Measurements from ENCODE around the gene KCNC1.

The KCNC1 gene

DNA sequence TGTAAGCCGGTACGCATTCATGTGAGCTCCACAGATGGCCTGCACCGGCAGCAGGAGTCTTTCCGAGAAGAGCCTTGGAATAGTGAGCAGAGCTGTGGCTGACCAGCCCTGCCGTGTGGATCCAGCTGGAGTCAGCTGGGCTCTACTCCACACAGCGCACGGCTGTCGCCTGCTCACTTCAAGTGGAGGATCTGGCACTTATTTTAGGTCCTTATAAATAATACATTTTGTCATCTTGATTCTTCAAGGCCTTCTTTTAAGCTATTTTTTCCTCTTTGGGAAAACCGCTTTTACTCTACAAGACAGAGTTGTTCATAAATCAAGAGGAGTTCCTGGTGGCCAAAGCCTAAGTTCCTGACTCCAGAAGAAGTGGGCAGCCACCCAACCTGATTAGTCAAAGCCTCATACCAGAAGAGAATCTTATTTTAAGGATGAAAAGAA, 93.8 kb downstream of the KCNC1 start:
- no peak for DNase-seq (ENCODE audit: low read depth)
- H3K4me3 ChIP-seq (ENCODE audit: low read depth, low read length), result no peak overlapping the region
- TF ChIP-seq, protein P1, sequence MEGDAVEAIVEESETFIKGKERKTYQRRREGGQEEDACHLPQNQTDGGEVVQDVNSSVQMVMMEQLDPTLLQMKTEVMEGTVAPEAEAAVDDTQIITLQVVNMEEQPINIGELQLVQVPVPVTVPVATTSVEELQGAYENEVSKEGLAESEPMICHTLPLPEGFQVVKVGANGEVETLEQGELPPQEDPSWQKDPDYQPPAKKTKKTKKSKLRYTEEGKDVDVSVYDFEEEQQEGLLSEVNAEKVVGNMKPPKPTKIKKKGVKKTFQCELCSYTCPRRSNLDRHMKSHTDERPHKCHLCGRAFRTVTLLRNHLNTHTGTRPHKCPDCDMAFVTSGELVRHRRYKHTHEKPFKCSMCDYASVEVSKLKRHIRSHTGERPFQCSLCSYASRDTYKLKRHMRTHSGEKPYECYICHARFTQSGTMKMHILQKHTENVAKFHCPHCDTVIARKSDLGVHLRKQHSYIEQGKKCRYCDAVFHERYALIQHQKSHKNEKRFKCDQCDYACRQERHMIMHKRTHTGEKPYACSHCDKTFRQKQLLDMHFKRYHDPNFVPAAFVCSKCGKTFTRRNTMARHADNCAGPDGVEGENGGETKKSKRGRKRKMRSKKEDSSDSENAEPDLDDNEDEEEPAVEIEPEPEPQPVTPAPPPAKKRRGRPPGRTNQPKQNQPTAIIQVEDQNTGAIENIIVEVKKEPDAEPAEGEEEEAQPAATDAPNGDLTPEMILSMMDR (IDR thresholded peaks at IDR 0.05; ENCODE audit: control insufficient read depth, extremely low read depth, insufficient read depth), result no peak

DNA sequence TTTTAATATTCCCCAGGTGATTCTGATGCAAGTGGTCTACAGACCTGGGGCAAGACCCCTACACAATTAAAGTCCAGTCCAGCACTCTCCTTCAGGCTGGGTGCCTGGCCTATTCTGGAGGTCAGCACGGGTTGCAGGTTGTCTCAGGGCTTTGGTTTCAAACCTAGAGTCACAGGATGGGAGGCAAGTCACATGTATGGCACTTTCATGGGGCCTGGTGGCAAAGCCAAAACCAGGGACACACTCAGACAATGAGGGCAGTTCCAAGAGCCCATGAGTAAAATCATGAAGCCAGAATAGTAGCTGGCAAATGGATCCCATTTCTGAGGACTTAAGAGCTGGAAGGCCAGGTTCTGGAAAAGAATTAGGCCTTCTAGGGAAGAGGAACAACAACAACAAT, 96.6 kb downstream of the KCNC1 start:
- no peak for DNase-seq (ENCODE audit: low read depth)
- H3K4me3 ChIP-seq (ENCODE audit: low read depth, low read length), result no peak overlapping the region
- TF ChIP-seq, protein P1 (IDR thresholded peaks at IDR 0.05; ENCODE audit: control insufficient read depth, extremely low read depth, insufficient read depth), result no peak

DNA sequence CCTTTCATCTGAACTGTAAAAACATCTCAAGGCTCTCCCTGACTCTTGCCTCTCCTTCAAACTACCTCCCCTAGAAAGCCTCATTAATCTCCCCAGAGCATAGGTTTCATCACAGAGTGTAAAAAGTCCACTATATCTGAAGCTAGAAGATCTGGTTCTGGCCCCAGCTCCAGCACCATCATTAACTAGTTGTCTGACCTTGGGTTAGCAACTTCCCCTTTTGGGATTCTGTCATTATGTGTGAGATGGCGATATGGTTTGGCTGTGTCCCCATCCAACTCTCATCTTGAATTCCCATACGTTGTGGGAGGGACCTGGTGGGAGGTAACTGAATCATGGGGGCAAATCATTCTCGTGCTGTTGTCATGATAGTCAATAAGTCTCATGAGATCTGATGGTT, 97.3 kb downstream of the KCNC1 start:
- no peak for DNase-seq (ENCODE audit: low read depth)
- TF ChIP-seq, protein P1 (IDR thresholded peaks at IDR 0.05; ENCODE audit: control insufficient read depth, extremely low read depth, insufficient read depth), result no peak
- no peak overlapping the region for H3K4me3 ChIP-seq (ENCODE audit: low read depth, low read length)

Data from LNCaP clone FGC (cell line).